EL (cell line): Measurements from ENCODE around the gene SLC4A2.
"Not testable (repeated sequence)": the region's sequence is repeated elsewhere in the genome, so short reads cannot be mapped to it uniquely, and the experiment has no call there.

Source experiments
- DNase-seq: peaks from one replicate; pipeline ENCODE4 v3.0.0-alpha.2; 2016

SLC4A2 gene, protein sequence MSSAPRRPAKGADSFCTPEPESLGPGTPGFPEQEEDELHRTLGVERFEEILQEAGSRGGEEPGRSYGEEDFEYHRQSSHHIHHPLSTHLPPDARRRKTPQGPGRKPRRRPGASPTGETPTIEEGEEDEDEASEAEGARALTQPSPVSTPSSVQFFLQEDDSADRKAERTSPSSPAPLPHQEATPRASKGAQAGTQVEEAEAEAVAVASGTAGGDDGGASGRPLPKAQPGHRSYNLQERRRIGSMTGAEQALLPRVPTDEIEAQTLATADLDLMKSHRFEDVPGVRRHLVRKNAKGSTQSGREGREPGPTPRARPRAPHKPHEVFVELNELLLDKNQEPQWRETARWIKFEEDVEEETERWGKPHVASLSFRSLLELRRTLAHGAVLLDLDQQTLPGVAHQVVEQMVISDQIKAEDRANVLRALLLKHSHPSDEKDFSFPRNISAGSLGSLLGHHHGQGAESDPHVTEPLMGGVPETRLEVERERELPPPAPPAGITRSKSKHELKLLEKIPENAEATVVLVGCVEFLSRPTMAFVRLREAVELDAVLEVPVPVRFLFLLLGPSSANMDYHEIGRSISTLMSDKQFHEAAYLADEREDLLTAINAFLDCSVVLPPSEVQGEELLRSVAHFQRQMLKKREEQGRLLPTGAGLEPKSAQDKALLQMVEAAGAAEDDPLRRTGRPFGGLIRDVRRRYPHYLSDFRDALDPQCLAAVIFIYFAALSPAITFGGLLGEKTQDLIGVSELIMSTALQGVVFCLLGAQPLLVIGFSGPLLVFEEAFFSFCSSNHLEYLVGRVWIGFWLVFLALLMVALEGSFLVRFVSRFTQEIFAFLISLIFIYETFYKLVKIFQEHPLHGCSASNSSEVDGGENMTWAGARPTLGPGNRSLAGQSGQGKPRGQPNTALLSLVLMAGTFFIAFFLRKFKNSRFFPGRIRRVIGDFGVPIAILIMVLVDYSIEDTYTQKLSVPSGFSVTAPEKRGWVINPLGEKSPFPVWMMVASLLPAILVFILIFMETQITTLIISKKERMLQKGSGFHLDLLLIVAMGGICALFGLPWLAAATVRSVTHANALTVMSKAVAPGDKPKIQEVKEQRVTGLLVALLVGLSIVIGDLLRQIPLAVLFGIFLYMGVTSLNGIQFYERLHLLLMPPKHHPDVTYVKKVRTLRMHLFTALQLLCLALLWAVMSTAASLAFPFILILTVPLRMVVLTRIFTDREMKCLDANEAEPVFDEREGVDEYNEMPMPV

DNA sequence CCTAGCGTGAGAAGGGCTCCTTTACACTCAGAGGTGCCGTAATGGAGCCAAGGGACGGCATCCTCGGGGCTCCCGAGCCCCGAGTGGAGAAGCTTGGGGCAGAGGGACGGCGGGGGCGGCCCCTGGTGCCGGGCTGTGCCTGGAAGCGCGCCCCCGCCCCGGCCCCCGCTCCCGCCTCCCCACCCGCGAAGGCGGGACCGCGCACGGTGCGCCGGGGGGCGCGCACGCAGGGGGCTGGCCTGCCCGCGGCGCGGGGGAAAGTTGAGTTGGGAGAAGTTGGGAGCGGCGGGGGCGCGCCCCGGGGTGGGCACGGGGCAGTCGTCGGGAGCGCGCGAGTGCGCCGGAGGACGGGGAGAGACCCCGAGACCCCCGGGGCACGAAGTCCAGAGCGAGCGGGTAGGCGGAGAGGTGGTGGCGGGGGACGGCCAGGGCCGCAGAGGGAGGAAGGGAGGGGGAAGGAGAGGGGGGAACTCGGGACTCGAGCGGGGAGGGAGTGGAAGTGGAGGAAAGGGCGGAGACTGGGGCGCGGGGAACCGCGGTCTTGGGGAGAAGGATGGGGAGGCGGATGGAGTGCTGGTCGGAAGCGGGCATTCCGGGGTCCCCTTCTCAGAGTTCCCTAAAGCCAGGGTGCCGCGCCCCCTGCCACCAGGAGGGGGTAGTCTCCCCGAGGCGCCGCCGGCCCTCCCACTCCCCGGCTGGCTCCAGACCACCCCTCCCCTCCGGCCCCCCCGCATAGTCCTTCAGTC, at the start of gene SLC4A2:
Gene SLC4A2, plus strand, starts transcription at position 223 of the 746 bp plus-strand sequence. CDS start 2,399 bp downstream, outside the sequence.
- DNase-seq, result peak; percentile 76

DNA sequence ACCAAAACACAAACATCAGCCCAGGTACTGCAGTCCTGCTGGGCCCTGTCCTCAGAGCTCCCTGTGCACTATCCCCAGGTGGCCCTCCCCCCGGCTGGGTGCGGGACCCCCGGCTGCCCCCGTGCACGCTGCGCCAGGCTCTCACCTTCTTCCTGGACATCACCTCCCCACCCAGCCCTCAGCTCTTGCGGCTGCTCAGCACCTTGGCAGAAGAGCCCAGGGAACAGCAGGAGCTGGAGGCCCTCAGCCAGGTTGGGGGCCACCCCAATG, 49.4 kb upstream of the SLC4A2 start:
- DNase-seq, result no peak

DNA sequence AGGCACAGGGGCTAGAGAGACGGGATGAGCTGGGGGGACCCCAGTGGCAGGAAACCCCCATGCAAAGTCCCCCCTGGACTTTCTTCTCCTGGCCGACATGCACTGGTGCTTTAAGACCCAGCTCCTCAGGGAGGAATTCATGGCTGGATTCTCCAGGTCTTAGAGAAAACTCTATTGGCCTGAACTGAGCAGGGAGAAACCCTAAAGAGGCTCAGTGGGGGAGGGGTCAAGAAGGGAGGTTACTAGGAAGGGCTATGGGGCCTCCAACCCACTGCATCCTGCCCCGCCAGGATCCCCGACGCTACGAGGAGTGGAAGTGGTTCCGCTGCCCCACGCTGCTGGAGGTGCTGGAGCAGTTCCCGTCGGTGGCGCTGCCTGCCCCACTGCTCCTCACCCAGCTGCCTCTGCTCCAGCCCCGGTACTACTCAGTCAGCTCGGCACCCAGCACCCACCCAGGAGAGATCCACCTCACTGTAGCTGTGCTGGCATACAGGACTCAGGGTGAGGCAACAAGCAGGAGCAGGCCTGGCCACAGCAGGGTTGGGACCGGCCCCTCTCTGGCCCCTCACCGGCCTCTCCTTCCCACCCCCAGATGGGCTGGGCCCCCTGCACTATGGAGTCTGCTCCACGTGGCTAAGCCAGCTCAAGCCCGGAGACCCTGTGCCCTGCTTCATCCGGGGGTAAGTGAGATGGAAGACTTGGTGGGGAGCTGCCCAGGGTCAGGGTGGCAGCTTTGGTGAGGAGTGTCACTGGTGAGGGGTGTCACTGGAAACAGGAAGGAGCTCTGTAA, 48.9 kb upstream of the SLC4A2 start:
- no peak for DNase-seq

DNA sequence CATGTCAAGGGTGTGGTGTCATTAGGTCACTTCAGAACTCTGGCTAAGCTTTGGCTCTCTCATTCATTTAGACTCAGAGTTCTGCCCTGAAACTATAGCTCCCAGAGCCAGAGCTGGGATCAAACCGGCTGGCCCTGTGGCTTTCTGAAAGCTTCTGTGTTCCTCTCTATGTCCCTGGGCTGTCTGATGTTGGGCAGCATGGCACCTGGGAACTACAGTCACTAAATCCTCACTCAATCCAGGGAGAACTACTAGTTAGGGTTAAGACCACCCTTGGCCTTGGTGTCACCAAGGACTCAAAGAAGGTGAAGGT, 48.3 kb upstream of the SLC4A2 start:
- no peak for DNase-seq

DNA sequence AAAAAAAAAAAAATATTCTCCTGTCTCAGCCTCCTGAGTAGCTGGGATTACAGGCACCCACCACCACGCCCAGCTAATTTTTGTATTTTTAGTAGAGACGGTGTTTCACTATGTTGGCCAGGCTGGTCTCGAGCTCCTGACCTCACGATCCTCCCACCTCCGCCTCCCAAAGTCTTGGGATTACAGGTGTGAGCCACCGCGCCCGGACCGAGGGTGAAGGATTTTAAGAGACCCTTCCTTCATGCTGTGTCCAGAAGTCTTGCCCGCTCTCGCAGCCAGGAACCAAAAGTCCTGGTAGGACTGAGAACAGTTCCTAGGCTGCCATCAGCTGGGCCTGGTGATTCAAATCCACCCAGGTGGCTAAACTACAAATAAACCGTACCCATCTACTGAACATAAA, 47.8 kb upstream of the SLC4A2 start:
- DNase-seq, result not testable (repeated sequence)

DNA sequence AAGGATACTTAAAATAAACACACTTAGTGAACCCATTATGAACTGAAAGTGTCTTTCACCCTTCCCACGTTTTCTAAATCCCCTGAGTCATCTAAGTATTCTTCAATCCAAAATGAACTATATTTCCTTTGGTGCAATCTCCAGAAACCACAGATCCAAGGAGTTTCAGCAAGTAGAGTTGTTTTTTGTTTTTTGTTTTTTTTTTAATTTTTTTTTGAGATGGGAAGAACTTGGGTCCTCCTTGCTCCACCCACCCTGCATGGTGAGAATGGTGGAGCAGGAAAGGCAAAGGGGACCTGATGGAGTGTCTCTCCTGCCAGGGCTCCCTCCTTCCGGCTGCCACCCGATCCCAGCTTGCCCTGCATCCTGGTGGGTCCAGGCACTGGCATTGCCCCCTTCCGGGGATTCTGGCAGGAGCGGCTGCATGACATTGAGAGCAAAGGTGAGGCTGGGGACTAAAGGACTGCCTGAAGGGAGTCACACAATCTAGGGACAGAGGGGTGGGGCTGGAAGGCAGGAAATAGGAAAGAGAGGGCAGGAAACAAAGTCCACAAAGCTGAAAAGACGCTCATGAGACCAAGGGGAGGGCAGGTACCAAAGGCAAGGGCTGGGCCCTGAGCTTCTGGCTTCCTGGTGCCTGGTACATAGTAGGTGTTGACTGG, 47.2 kb upstream of the SLC4A2 start:
- no peak for DNase-seq

DNA sequence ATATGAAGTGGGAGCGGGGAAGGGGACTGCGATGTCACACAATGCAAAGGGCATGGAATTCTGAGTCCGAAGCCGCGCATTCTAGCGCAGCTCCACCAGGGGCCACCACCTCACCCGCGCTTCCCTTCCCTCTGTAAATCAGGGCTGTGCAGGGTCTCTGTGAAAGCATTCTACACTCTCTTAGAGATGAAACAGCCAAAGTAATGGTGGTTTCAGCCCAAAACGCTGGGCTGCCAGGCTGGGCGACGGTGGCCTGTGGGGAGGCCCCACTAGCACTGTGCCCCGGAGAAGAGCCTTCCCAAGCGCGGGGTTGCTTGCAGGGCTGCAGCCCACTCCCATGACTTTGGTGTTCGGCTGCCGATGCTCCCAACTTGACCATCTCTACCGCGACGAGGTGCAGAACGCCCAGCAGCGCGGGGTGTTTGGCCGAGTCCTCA, 46.5 kb upstream of the SLC4A2 start:
- DNase-seq, result peak; percentile 45

DNA sequence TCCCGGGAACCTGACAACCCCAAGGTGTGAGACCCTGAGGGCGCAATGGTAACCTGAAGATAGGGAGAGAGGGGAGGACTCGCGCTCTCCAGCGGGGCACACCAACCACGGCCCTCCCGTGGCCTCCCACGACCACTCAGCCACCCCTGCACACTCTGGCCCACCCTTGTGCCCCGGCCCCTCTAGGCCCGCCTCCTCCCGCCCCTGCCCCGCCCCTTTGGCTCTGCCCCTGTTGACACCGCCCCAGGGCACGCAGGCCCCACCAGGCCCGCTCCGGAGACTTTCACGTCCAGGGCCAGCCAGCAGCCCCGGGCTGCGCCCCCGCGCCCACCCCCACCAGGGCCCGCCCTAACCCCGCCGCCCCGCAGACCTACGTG, 46.0 kb upstream of the SLC4A2 start:
- DNase-seq, result no peak

DNA sequence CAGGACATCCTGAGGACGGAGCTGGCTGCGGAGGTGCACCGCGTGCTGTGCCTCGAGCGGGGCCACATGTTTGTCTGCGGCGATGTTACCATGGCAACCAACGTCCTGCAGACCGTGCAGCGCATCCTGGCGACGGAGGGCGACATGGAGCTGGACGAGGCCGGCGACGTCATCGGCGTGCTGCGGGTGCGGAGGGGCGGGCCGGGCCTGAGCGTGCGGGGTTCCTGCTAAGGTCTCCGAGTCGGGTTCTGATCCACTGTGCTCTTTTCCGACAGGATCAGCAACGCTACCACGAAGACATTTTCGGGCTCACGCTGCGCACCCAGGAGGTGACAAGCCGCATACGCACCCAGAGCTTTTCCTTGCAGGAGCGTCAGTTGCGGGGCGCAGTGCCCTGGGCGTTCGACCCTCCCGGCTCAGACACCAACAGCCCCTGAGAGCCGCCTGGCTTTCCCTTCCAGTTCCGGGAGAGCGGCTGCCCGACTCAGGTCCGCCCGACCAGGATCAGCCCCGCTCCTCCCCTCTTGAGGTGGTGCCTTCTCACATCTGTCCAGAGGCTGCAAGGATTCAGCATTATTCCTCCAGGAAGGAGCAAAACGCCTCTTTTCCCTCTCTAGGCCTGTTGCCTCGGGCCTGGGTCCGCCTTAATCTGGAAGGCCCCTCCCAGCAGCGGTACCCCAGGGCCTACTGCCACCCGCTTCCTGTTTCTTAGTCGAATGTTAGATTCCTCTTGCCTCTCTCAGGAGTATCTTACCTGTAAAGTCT, 45.5 kb upstream of the SLC4A2 start:
- peak; percentile 71 for DNase-seq

DNA sequence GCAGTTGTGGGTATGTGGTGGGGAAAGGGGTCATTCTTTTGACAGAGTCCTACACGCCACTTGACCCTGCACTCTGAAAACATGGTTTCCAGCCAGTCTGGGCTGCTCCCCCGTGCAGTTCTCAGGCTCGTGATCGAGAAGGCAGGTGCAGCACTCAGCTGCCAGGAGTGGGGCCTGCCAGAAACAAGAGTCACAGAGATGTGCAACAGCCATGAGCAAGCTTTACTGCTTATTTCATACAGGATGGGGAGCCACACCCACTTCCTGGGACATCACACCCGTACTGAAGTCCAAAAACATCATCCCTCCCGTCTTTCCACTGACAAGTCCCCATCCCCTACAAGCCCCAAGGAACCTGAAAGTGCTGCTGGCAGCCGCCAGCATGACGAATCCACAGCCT, 44.4 kb upstream of the SLC4A2 start:
- no peak for DNase-seq

DNA sequence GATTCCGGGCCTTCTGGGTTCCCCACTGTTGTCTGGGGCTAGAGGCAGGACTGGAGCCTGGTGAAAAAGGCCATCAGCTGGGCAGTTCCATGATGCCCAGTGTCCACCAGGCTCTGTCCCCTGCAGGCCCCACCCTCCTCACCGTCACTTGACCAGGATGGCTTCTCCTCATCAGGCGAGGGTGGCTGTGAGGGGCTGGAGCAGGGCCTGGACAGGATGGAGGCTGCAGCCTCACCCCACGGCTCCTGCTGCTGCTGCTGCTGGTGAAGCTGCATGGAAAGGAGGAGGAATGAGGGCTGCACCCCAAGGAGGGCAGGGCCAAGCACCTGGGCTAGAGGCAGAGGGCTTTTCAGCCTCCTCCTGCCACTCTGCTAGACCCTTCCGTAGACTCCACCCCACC, 43.4 kb upstream of the SLC4A2 start:
- DNase-seq, result no peak

DNA sequence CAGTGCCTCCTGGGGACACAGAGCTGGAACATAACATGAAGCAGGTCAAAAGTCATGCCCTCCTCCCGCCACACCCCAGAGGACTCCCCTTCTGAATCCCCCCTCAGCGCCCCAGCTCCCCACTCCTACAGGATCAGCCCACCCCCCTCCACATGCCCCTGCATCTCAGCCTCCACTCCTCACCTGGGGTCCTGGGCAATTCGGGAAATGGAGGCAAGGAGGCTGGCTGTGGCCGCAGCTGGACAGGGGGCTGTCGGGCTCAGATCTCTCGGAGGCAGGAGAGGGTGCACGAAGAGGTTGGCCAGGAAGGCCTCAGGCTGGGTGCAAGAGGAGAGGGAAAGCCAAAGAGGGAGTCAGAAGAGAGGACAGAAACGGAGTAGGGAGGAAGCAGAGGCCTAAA, 42.9 kb upstream of the SLC4A2 start:
- DNase-seq, result no peak

DNA sequence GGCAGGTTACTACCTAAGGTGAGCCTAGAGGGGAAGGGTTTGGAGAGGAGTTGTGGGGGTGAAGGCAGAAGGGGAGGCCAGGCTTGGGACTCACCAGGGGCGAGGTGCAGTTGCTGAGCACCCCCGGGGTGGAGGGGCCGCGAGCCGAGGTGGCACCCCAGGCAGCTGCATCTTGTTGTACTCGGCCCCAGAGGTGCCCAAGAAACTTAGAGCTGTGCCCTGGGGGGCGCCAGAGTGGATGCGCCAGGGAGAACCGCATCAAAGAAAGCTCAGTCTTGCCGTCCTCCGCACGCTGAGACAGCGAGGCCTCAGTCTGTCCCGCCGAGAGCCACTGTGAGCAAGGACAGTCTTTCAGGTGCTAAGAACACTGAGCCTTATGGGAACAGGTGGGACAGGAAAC, 42.4 kb upstream of the SLC4A2 start:
- DNase-seq, result no peak

DNA sequence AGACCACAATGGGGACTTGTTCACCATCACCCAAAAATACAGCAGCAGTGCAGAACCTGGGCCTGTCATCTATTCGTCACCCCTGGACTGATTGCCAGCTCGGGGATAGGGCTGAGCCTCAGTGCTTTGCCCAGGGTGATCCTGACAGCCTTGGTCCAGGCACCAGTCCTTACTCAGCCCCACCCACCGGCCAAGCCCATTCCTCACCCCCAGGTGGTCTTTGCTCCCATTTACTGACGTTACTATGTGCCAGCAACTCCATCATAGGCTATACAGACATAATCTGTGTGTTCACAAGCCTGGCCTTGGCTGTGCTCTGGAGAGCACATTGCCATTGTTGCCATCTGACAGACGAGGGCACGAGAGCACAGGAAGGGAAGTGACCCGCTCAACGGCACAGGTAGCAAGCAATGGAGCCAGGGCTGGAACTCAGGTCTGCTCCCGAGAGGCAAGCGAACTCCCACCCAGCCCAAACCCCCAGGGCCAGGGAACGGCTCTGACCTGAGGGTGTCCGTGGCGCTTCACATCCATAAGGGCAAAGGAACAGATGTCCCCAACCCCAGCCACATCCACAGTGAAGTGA, 41.9 kb upstream of the SLC4A2 start:
- DNase-seq, result no peak

DNA sequence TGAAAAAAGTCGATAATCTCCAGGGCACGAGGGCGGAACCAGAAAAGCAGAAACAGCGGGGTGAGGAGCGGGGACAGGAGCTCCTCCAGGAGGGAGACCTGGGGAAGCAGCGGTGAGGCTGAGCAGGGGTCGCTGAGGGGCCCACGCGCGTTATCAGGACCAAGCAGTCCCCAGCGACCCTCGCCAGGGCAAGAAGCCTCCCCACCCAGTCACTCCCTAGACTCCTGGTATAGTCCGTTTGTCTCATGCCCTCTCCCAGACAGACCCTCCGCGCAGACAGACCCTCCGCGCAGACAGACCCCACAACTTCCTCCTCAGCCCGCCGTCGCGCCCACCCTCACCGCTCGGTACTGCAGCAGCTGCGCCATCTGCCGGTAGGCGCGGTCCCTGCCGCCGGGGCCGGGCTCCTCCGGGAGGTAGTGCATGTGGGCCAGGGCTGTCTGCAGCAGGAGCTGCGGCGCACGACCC, 41.4 kb upstream of the SLC4A2 start:
- peak; percentile 44 for DNase-seq

DNA sequence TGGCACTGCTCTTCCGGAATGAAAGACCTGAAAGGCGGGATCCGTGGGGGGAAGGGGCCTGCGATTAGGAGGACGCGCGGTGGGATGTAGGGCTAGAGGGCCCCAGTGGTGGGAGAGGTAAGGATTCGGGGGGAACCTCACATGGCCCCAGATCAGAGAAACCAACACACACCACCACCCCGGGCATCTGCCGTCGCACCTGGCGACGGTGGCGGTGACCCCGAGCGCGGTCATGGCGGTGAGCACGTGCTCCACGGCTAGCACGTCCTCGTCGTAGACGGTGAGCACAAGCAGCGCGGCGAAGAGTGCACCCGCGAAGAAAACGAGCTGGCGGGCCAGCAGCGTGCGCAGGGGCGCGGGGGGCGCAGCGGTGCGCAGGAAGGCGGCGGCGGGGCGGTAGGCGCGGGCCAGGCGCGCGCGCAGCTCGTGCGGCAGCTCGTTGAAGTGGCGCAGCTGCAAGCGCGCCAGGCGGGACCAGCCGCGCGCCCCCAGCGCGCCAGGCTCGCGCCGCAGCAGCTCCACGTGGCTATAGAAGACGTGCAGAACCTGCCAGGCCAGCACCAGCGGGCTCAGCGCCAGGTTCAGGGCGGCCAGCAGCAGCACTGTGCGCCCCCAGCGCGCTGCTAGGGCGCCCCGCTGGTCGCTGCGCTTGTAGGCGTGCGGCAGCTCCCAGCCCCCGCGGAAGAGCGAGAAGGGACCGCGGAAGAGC, 40.8 kb upstream of the SLC4A2 start:
- peak; percentile 29 for DNase-seq

DNA sequence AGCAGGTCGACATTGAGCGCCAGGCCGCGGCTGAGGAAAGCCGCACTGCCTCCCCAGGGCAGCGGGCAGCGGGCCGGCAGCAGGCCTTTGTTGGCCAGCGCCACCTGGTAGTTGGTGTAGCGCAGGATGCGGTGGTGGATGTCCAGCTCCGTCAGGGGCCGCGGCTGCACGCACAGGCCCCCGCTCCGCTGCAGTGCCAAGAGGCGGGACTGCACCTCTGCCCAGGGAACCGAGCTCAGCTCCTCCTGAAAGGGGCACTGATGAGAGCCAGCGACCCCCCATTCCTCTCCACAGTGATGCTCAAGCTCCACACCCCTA, 40.3 kb upstream of the SLC4A2 start:
- DNase-seq, result no peak

DNA sequence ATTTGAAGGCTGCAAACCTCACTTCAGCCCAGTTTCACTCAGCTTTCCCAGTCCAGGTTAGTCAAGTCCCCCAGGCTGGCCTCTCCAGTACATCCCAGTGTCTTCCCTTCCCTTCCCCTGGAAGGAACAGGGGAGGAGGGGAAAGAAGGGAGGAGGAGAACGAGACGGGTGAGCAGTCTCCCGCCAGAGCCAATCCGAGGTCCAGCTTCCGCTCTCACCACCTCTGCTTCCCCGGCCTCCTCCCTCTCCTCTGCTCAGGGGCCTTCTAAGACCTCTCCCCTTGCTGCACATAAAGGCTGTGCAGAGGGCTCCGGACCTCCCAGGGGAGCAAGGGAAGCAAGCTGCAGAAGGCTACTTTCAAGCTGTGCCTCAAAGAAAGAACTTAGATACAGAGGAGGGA, 39.2 kb upstream of the SLC4A2 start:
- DNase-seq, result no peak

DNA sequence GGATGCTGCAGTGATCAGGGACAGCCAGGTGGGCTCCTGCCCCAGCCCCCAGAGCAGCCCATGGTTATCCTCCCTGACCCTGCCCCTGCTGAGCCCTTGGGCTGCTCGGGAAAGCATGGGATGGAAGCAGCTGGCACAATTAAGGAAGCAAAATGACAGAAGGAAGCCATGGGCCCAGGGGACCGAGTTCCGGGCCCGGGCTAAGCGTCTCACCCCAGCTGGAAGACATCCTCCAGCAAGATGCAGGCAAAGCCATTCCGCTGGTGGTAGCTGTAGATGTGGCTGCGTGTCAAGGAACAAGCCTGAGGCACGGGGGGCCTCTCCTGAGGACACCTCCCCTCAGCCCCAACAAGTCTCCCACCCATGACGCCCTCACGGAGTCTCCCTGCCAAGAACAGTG, 36.2 kb upstream of the SLC4A2 start:
- DNase-seq, result no peak
